ENCODE measurements around the gene OR5K1.

Gene OR5K1

GRCh38 chr3:98462901-98463300, at the start of gene OR5K1:
TSS of gene OR5K1 (plus strand) at chr3:98463201. CDS start at chr3:98469577, 6,376 bp downstream.
- no peak for DNase-seq

GRCh38 chr3:98432575-98432974, 30.4 kb upstream of the OR5K1 start:
- DNase-seq, result no peak

GRCh38 chr3:98433764-98434163, 29.2 kb upstream of the OR5K1 start:
- DNase-seq, result no peak

DNA sequence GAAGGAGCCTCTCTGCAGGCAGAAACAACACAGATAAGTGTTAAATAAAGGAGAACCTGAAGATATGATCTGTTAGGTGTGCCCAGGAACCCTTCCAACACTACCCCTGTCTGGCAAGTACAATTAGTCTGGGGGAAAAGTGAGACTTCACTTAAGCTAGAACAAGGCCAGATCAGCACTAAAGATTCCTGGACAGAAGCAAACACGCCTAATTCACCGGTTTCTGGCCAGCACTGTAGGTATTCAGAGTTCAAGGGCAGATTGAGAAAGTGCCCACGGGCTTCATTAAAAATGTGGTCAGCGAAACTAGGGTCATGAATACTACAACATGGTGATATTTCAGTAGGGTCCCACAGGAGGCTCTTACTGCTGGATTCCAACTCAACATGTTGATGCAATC, 28.6 kb upstream of the OR5K1 start:
- no peak for DNase-seq

DNA sequence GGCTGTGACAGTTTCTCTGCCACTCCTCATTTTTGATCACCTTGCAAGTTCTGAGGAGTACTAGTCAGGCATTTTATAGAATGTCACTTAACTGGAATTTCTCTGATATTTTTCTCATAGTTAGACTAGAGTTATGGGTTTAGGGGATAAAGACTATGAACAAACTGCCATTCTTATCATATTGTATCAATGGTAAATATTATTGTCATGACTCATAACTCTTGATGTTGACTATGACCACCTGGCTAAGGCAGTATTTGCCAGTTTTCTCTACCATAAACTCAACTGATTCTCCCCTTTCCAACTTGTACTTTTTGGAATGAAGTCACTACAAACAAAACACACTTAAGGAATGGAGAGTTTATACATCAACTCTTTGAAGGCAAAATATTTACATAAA, 22.7 kb upstream of the OR5K1 start:
- DNase-seq, result no peak

- DNase-seq, result no peak
Measured at GRCh38 chr3:98445949-98446406, 17.0 kb upstream of the OR5K1 start.

GRCh38 chr3:98449606-98450193, 13.3 kb upstream of the OR5K1 start:
- DNase-seq, result no peak

- no peak for DNase-seq
Measured at GRCh38 chr3:98450372-98450771, 12.6 kb upstream of the OR5K1 start.

GRCh38 chr3:98453827-98454226, 9.2 kb upstream of the OR5K1 start:
- no peak for DNase-seq

GRCh38 chr3:98454929-98455328, 8.1 kb upstream of the OR5K1 start:
- DNase-seq, result no peak

DNA sequence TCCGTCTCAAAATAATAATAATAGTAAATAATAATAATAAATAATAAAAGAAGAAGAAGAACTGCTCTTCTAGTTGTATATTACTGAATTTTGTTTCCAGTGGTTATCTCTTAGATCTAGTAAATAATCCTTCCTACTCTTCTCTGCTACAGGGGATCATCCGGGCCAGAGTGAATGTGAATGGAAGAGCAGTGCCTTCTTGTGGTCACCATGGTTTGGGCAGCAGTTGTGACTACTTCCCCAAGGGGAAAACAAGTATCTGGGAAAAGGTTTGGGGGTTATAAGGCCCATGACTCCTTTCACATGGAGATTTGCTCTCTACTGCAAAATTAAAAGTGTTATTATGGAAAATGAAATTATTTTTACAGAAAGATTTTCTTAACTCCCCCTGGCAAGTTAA, 5.5 kb upstream of the OR5K1 start:
- no peak for DNase-seq

GRCh38 chr3:98460220-98460619, 2.8 kb upstream of the OR5K1 start:
- no peak for DNase-seq

DNA sequence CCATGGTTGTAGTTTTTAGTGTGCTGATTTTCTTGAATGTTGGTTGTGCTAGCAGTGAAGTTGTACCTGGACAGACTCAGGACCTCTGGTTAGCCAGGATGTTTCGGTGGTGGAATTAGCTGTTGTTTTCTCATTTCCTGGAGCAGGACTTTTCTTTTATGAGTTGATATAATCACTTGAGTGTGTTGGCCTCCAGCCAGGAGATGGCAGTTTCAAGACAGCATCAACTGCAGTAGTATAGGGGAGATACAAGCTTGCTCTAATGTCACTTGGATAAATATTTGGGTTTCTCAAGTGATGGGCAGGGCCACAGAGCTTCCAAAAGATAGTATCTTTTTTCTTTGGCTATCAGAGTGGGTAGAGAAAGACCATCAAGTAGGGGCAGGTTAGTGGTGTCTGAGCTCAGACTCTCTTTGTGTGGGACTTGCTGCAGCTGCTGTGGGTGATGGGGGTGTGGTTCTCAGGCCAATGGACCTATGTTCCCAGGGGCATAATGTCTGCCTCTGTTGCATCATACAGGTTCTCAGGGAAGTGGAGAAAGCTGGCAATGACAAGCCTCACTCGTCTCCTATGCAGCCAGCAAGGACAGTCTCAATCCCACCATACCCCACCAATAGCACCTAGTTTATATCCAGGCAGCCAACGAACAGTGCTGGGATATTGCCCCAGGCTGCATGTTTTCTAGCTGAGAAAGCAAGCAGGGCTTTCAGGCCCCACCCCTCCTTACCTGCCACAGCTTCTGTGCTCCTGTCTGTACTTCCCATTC, 19.9 kb downstream of the OR5K1 start:
- DNase-seq, result no peak

DNA sequence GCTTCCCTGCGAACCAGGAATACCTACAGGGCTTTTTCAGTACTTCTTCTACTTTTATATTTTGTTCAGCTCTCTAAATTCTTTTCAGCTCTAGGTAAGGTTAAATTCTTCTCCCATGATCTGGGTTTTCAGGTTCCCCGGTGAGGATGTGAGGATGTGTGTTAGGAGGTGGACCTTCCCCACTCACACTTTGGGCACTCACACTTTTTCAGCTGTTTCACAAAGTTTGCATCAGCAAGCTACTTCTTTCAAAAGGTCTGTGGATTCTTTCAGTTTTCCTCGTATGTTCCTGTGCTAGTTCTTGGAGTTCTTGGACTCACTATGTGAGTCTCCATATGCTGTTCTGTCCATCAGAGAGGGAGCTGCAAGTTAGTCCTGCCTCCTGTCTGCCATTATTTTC, 20.6 kb downstream of the OR5K1 start:
- DNase-seq, result no peak

DNA sequence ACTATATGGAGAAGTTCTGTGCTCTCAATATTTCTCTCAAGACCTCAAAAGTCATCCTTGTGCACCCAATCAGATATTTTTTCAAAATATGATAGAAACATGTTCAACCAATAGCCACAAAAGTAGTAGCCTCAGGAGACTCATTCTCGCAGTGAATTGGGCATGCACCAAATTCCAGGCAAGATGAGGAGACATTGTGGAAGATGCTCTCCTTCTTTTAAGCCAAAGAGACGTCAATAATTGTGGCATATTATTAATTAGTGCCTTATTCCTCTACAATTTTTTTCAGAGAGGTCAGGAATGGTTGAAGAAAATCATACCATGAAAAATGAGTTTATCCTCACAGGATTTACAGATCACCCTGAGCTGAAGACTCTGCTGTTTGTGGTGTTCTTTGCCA, 34.4 kb downstream of the OR5K1 start, which contains the start of gene OR5K2:
TSS of gene OR5K2 (plus strand) at position 301 of the 400 bp plus-strand sequence. CDS start at position 301, 0 bp downstream.
- no peak for DNase-seq

DNA sequence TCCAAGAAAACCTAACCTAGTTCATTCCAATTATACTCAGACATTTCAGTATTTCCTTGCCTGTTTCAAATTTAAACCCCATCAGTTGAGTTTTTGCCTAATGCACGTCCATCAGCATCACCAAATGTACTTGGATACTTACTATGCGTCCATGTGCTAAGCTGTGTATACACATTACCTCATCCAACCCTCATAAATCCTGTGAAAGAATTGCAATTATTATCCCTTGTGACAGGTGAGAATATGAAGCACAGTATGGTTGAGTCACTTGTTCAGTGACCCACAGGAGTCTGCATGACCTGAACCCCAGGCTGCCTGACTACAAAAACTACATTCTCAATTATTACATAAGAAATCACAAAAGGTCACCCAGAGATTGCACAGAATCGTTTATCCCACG, 37.0 kb downstream of the OR5K1 start:
- no peak for DNase-seq

- DNase-seq, result no peak
Measured at GRCh38 chr3:98501270-98501669, 38.3 kb downstream of the OR5K1 start.

DNA sequence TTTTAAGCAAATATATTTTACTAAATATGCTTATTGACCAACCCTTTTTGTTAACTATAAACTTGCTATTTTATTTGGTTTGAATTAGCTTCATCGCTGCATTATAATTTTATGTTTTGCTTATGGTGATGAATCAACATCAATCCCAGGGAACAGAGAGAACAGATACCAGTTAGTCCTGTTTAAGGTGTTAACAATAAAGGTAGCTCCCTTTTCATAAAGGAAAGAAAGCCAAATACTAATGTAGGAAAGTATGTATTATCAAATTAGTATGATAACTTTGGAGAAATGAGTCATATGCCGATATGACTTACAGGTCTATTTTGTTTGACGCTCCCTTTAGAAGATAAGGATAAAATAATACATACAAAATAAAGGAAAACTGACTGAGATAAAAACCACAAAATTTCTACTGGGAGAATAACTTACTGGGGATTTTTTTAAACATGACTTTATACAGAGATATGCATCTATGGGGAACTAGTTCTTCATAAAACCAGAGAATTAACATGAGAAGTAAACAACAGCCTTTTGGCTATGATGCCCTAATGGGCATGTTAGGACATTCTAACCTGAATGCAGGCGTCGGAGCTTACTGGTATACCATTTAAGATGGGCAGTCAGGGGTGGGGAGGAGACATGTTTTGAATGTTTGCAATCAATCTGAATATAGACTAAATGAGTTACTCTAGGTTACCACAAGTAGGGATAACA, 39.0 kb downstream of the OR5K1 start:
- DNase-seq, result no peak

DNA sequence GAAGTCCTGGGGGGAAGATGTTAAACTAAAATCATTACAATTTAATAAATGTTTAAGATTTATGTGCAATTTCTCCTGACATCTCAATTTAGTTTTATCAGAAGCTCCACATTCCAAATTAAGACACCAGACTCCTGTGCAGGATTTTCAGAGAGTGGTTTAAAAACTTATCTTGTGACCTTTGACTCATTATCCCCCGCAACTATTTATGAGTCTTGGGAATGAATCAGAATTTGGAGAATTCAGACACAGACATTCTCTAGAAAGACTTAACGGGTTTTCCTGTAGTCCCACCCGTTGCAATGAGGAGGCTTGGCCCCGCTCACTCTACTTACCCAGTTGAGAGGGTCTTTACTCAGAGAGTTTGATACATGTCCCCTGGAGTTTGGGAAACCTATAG, 41.5 kb downstream of the OR5K1 start:
- DNase-seq, result no peak

DNA sequence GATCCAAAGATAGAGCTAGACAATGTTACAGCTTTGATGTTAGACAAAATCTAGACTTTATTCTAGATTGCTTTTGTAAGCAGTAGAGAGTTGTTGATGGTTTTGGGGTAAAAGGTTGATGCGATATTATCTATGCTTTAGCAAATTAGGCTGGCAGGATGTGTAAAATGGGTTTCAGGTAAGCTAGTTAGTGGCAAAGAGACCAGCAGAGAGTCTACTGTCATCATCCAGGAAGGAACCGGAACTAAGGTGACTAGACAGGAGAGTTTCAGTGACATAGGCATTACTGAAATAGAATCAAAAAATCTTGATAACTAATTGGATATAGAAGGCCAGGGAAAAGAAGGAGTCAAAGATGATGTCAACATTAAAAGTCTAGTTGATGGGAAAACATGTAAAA, 45.6 kb downstream of the OR5K1 start:
- no peak for DNase-seq

GRCh38 chr3:98512576-98512975, 49.6 kb downstream of the OR5K1 start:
- DNase-seq, result no peak

DNA sequence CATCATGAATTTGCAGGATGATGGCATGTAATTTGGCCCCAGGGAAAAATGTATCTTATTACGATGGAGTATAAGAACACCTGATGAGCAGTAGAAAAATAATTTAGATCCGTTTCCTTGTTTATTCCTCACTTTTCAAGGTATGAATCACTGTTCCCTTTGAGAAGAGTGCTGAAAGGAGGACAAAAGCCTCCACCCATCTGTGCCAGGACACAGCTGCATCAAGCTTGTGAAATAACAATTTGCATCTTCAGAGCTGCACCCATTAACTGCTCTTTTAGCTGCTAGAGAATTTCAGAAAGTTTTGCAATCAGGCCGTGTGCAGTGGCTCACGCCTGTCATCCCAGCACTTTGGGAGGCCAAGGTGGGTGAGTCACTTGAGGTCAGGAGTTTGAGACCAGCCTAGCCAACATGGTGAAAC, 50.1 kb downstream of the OR5K1 start:
- DNase-seq, result no peak

- no peak for DNase-seq
Measured at GRCh38 chr3:98513736-98514135, 50.7 kb downstream of the OR5K1 start.

- DNase-seq, result no peak
Measured at GRCh38 chr3:98514948-98515347, 51.9 kb downstream of the OR5K1 start.
